HepG2 (cell line): ENCODE data around the gene WASHC4. TPM values are rescaled to one million over a fixed set of nuclear protein-coding genes. Genes with fewer than 3 reads are reported as not detected.

Experiments used
- ATAC-seq: fragments of 200-7000 bp; cut with Tn5 transposase; 3 replicates; pipeline ENCODE4 v1.9.1; 2020; ENCODE audit warnings: mild to moderate bottlenecking, moderate library complexity
- BruUV-seq: library from RNA; stranded (reverse); fragments of 400-500 nt; replicated peaks from 2 replicates; lab custom pipeline; 2021; lab: Mats Ljungman, UMichigan
- CTCF ChIA-PET: fragments of 300-600 bp; formaldehyde crosslinking; extraction: SDS; loops from one replicate; lab custom pipeline; 2021; ENCODE audit warnings: low total read pairs, inconsistent platforms, low intra/inter-chr PET ratio; lab: Yijun Ruan, JAX
- POLR2A ChIA-PET: fragments of 350-600 bp; sonication (Branson Sonifier 250); formaldehyde crosslinking; loops from one replicate; lab custom pipeline; 2020; ENCODE audit warnings: antibody characterized with exemption, inconsistent platforms; lab: Yijun Ruan, JAX
- DNase-seq: peaks from one replicate; pipeline ENCODE4 v3.0.0-alpha.2; 2015; ENCODE audit warnings: low spot score
- FAIRE-seq: peaks from 3 replicates; lab custom pipeline; 2011; peaks lifted over from hg19 to GRCh38; lab: Jason Lieb, UNC
- H2AFZ ChIP-seq: one replicate; pipeline ENCODE4 v1.6.1; 2011; ENCODE audit warnings: low read length, inconsistent platforms
- H3K27ac ChIP-seq: fragments of 300-600 bp; 3 replicates; pipeline ENCODE4 v1.8.0; 2011; ENCODE audit warnings: mixed run types, mild to moderate bottlenecking, mixed read lengths, low read length, inconsistent platforms; ENCODE audit not compliant: insufficient read depth; ENCODE audit errors: extremely low read length
- H3K27me3 ChIP-seq, 2 experiments: fragments of 200-600 bp in 1 of 2; 2 replicates in 1 of 2; 3 replicates in 1 of 2; pipeline versions ENCODE4 v1.6.0 to v1.8.0; 2011; ENCODE audit warnings: low read length in 2 of 2, mild to moderate bottlenecking in 2 of 2, moderate library complexity in 2 of 2, inconsistent platforms in 1 of 2; ENCODE audit not compliant: insufficient read depth in 2 of 2, control insufficient read depth in 1 of 2
- H3K36me3 ChIP-seq, 2 experiments: fragments of 200-600 bp in 1 of 2; replicated peaks in 1 of 2; 2 replicates in 1 of 2; 3 replicates in 1 of 2; pipeline versions ENCODE4 v1.5.1 to v1.8.0; 2011; ENCODE audit warnings: low read length in 2 of 2, inconsistent platforms in 1 of 2; ENCODE audit not compliant: insufficient read depth in 2 of 2, control insufficient read depth in 1 of 2
- H3K4me1 ChIP-seq: 2 replicates; pipeline ENCODE4 v1.5.1; 2012; ENCODE audit warnings: low read length, inconsistent platforms; ENCODE audit not compliant: insufficient read depth
- H3K4me2 ChIP-seq: 2 replicates; pipeline ENCODE4 v1.6.0; 2011; ENCODE audit warnings: low read depth, low read length, inconsistent platforms
- H3K4me3 ChIP-seq, 3 experiments: fragments of 200-600 bp in 1 of 3; sonication (generic), shearing (Covaris generic) in 1 of 3; replicated peaks in 1 of 3; 2 replicates each; pipeline ENCODE4 v1.5.1; 2011 to 2016; ENCODE audit warnings: low read length in 3 of 3, inconsistent platforms in 2 of 3, low read depth in 2 of 3, mild to moderate bottlenecking in 2 of 3, control low read depth in 1 of 3, mixed read lengths in 1 of 3; ENCODE audit not compliant: insufficient read depth in 1 of 3
- H3K79me2 ChIP-seq: one replicate; pipeline ENCODE4 v1.6.1; 2011; ENCODE audit warnings: low read length, inconsistent platforms; ENCODE audit not compliant: insufficient read depth
- H3K9ac ChIP-seq: 2 replicates; pipeline ENCODE4 v1.6.0; 2011; ENCODE audit warnings: mild to moderate bottlenecking, low read depth, low read length, inconsistent platforms; ENCODE audit not compliant: insufficient read depth
- H3K9me3 ChIP-seq: 2 replicates; pipeline ENCODE4 v1.5.1; 2012; ENCODE audit warnings: mild to moderate bottlenecking, low read length
- H4K20me1 ChIP-seq: 2 replicates; pipeline ENCODE4 v1.6.0; 2011; ENCODE audit warnings: inconsistent platforms, mild to moderate bottlenecking, low read length, moderate library complexity; ENCODE audit not compliant: insufficient read depth
- ETV6 ChIP-seq: sonication (generic); formaldehyde crosslinking; conservative IDR thresholded peaks from 2 replicates; pipeline ENCODE4 v1.4.0; 2020; ENCODE audit warnings: missing genetic modification reagents
- GTF3A ChIP-seq: sonication (generic); formaldehyde crosslinking; conservative IDR thresholded peaks from 2 replicates; pipeline ENCODE4 v1.4.0; 2020; ENCODE audit warnings: mild to moderate bottlenecking, missing genetic modification reagents
- MBNL3 ChIP-seq: fragments of 250-450 bp; sonication (Bioruptor Pico); conservative IDR thresholded peaks from 2 replicates; pipeline ENCODE4 v1.8.0; 2022; ENCODE audit warnings: mild to moderate bottlenecking, inconsistent platforms
- PAF1 ChIP-seq: IDR thresholded peaks from 2 replicates; pipeline ENCODE4 v1.6.1; 2016; ENCODE audit warnings: missing genetic modification reagents, missing compliant biosample characterization
- TP53 ChIP-seq: sonication (generic); formaldehyde crosslinking; conservative IDR thresholded peaks from 2 replicates; pipeline ENCODE4 v1.4.0; 2020; ENCODE audit warnings: missing genetic modification reagents
- ZFP37 ChIP-seq: sonication (generic); formaldehyde crosslinking; IDR thresholded peaks from 2 replicates; pipeline ENCODE4 v1.4.0; 2020; ENCODE audit warnings: missing genetic modification reagents, borderline replicate concordance
- ZNF121 ChIP-seq: sonication (generic); formaldehyde crosslinking; IDR thresholded peaks from 2 replicates; pipeline ENCODE4 v1.5.0; 2020; ENCODE audit warnings: mild to moderate bottlenecking, missing genetic modification reagents
- ZNF30 ChIP-seq: sonication (generic); formaldehyde crosslinking; IDR thresholded peaks from 2 replicates; pipeline ENCODE4 v1.5.0; 2020; ENCODE audit warnings: mild to moderate bottlenecking, missing genetic modification reagents
- ZNF430 ChIP-seq: sonication (generic); formaldehyde crosslinking; IDR thresholded peaks from 2 replicates; pipeline ENCODE4 v1.9.0; 2021; ENCODE audit warnings: mild to moderate bottlenecking, missing genetic modification reagents
- ZSCAN22 ChIP-seq: sonication (generic); formaldehyde crosslinking; IDR thresholded peaks from 2 replicates; pipeline ENCODE4 v1.4.0; 2020; ENCODE audit warnings: mild to moderate bottlenecking, missing genetic modification reagents
- WGBS: methylation state at CpG from one replicate; pipeline ENCODE4 v1.1.6; 2017; ENCODE audit warnings: low lambda C conversion rate; 5-methylcytosine and 5-hydroxymethylcytosine counted together
- in situ Hi-C: cut with HindIII; loops from 2 replicates; pipeline ENCODE4 v1.10.0; 2017; ENCODE audit warnings: low pct_unique_long_range_greater_than_20kb; ENCODE audit not compliant: extremely low pct_ligation_motif_present
- intact Hi-C: fragments of 100-400 bp; cut with micrococcal nuclease; formaldehyde crosslinking; loops from one replicate; pipeline ENCODE4 v1.10.0; 2022; ENCODE audit not compliant: unreplicated experiment
- polyA plus RNA-seq, 8 experiments: library from polyadenylated mRNA; depleted of rRNA in 3 of 8; stranded (reverse) in 7 of 8; unstranded in 1 of 8; fragments of >200 nt; fragmentation: Illumina TruSeq in 4 of 8; extraction: Trizol in 4 of 8; gene quantifications; 2 replicates each; pipeline versions ENCODE4 v1.2.1 to v1.2.3, GENCODE V29; 2011 to 2016; ENCODE audit warnings: low read depth in 4 of 8, missing spikeins in 1 of 8, mixed read lengths in 1 of 8; ENCODE audit not compliant: insufficient read depth in 1 of 8
- total RNA-seq, 5 experiments: library from RNA; depleted of rRNA; stranded (reverse); fragments of >200 nt; fragmentation: Illumina TruSeq; extraction: Trizol; gene quantifications; 2 replicates each; pipeline ENCODE4 v1.2.3, GENCODE V29; 2016; ENCODE audit warnings: low read depth in 1 of 5
- TF ChIP-seq, protein P1 (sequence below): sonication (generic); formaldehyde crosslinking; IDR thresholded peaks from 2 replicates; pipeline ENCODE4 v1.8.1; 2023; ENCODE audit warnings: mild to moderate bottlenecking, missing genetic modification reagents
- TF ChIP-seq, protein P2 (sequence below): fragments of 450-650 bp; IDR thresholded peaks from 2 replicates; pipeline ENCODE4 v1.6.1; 2017
- TF ChIP-seq, protein P3 (sequence below): sonication (generic); formaldehyde crosslinking; conservative IDR thresholded peaks from 2 replicates; pipeline ENCODE4 v1.4.0; 2020; ENCODE audit warnings: missing genetic modification reagents

Gene WASHC4
- total and polyA plus RNA-seq, 2 of the 13 experiments (the other 11 are each of a cell fraction or from before 2014, with no cell fraction given) = 21.0 to 36.3 TPM

DNA sequence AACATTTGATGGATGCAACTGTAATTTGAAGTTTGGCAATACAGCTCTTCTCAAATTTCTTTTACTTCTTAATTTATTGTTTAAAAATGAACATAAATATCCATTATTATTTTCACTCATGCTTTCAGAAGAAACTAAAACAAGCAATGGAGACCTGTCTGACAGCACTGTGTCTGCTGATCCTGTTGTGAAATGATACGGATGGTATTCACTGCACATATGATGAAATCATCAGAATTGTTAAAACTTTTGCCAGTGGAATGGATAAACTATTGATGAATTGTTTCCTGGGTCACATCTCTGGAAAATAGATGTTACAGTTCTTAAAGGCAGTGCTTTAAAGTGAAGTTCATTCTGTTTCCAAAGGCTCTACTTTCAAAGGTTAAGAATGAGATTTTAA is 59.2 kb downstream of the WASHC4 start:
- BruUV-seq = no TSS peak
- no peak for TF ChIP-seq PAF1 (CRISPR knock-in tag)
- TF ChIP-seq TP53 (CRISPR knock-in tag) = no peak
- TF ChIP-seq ZSCAN22 (CRISPR knock-in tag) = no peak
- TF ChIP-seq, protein P1, sequence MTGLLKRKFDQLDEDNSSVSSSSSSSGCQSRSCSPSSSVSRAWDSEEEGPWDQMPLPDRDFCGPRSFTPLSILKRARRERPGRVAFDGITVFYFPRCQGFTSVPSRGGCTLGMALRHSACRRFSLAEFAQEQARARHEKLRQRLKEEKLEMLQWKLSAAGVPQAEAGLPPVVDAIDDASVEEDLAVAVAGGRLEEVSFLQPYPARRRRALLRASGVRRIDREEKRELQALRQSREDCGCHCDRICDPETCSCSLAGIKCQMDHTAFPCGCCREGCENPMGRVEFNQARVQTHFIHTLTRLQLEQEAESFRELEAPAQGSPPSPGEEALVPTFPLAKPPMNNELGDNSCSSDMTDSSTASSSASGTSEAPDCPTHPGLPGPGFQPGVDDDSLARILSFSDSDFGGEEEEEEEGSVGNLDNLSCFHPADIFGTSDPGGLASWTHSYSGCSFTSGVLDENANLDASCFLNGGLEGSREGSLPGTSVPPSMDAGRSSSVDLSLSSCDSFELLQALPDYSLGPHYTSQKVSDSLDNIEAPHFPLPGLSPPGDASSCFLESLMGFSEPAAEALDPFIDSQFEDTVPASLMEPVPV = no peak
- TF ChIP-seq MBNL3 (CRISPR knock-in tag) = no peak
- TF ChIP-seq, protein P2, sequence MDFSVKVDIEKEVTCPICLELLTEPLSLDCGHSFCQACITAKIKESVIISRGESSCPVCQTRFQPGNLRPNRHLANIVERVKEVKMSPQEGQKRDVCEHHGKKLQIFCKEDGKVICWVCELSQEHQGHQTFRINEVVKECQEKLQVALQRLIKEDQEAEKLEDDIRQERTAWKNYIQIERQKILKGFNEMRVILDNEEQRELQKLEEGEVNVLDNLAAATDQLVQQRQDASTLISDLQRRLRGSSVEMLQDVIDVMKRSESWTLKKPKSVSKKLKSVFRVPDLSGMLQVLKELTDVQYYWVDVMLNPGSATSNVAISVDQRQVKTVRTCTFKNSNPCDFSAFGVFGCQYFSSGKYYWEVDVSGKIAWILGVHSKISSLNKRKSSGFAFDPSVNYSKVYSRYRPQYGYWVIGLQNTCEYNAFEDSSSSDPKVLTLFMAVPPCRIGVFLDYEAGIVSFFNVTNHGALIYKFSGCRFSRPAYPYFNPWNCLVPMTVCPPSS = no peak
- TF ChIP-seq ZNF430 (CRISPR knock-in tag) = no peak
- TF ChIP-seq GTF3A = no peak
- TF ChIP-seq ETV6 = no peak
- no peak for TF ChIP-seq ZFP37
- TF ChIP-seq, protein P3, sequence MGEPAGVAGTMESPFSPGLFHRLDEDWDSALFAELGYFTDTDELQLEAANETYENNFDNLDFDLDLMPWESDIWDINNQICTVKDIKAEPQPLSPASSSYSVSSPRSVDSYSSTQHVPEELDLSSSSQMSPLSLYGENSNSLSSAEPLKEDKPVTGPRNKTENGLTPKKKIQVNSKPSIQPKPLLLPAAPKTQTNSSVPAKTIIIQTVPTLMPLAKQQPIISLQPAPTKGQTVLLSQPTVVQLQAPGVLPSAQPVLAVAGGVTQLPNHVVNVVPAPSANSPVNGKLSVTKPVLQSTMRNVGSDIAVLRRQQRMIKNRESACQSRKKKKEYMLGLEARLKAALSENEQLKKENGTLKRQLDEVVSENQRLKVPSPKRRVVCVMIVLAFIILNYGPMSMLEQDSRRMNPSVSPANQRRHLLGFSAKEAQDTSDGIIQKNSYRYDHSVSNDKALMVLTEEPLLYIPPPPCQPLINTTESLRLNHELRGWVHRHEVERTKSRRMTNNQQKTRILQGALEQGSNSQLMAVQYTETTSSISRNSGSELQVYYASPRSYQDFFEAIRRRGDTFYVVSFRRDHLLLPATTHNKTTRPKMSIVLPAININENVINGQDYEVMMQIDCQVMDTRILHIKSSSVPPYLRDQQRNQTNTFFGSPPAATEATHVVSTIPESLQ (CRISPR knock-in tag) = no peak
- no peak for TF ChIP-seq ZNF121 (CRISPR knock-in tag)
- no peak for TF ChIP-seq ZNF30 (CRISPR knock-in tag)
- TF ChIP-seq, all 625 proteins: peak for 0
- Histone ChIP-seq H2AFZ (no peak overlapping the region), H3K4me1 (no peaks in the 10 kb centered on the region), H3K9ac (no peak overlapping the region), H3K27me3 (no peaks in the 10 kb centered on the region), H3K9me3 (no peaks in the 10 kb centered on the region), H3K36me3 (peaks cover 6 to 40% of the 10 kb centered on the region in 2 experiments), H4K20me1 (no peaks in the 10 kb centered on the region), H3K79me2 (no peaks in the 10 kb centered on the region), H3K4me2 (no peak overlapping the region), H3K27ac (no peak overlapping the region), H3K4me3 (no peak overlapping the region)
- FAIRE-seq (no peak), ATAC-seq (no peak), DNase-seq (no peak)
- POLR2A ChIA-PET = no interaction called here
- CTCF ChIA-PET = no interaction called here
- WGBS = 95% methylated on average over 1 of the region's 1 CpG
- in situ Hi-C loops = no loop called here
- intact Hi-C loops = no loop called here
